Activated CD8-positive, alpha-beta memory T cell treated with anti-CD3 and anti-CD28 coated beads, Interleukin-2, amount 50 U/mL, for 24 hours (primary cell): ENCODE measurements around the gene MRPL22.
"Not testable (repeated sequence)": the region's sequence is repeated elsewhere in the genome, so short reads cannot be mapped to it uniquely, and the experiment has no call there.

ENCODE experiments used
- DNase-seq: peaks from one replicate; pipeline ENCODE4 v3.0.0-alpha.2; 2020; ENCODE audit errors: extremely low read depth

MRPL22 gene

DNA sequence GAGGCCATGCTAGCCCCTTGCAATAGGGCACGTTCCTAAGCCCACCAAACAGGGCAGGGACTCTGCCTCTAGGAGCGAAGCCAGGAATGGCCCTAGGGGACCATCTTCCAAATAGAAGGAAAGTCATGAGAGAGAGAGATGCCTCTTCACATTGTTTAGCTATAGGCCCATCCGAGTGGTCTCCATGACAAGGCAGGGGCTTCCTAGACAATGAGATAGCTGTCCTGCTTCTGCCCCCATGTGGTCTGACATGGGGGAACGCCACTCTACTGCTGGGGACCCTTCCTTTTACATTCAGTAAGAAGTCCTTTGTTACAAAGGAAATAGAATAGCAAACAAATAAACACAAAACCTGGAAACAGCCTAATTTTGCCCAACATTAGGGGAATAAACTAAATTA, 54.8 kb downstream of the MRPL22 start:
- DNase-seq = no peak

- no peak for DNase-seq
Observed at GRCh38 chr5:154997746-154998145, 56.9 kb downstream of the MRPL22 start.

DNA sequence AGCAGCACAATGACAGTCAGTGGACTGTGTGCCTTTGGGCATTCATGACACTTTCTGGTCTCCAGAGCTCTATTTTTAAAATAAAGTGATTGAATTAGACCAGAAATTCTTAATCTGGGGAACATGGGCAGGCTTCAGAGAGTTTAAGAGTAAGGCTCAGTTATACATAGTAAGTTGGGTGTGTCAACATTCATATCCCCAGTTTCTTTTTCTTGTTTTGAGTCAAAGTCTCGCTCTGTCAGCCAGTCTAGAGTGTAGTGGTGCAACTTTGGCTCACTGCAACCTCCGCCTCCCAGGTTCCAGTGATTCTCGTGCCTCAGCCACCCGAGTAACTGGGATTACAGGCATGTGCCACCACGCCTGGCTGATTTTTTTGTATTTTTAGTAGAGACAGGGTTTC, 59.0 kb downstream of the MRPL22 start:
- DNase-seq = no peak

DNA sequence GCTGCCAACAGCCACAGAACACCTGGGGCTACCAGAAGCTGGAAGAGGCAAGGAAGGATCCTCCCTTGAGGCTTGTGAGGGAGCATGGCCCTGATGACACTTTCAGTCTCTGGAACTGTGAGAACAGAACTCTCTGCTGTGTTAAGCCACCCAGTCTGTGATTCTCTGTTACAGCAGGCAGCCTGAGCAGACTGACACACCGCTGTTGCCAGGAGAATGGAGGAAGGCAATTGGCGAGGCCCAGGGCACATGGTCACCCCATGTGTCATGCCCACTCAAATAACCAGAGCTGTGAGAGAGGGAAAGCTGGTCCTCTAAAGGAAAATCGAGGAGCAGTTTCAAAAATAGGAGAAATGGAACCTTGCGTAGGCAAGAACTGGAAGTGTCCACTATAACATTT, 60.6 kb downstream of the MRPL22 start:
- no peak for DNase-seq

DNA sequence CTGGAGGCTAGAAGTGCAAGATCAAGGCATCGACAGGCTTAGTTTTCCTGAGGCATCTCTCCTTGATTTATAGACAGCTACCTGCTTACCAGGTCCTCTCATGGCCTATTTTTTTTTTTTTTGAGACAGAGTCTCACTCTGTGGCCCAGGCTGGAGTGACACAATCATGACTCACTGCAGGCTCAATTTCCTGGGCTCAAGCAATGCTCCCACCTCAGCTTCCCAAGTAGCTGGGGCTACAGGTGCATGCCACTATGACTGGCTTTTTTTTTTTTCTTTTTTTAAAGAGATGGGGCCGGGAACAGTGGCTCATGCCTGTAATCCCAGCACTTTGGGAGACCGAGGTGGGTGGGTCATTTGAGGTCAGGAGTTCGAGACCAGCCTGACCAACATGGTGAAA, 61.8 kb downstream of the MRPL22 start:
- DNase-seq = not testable (repeated sequence)

DNA sequence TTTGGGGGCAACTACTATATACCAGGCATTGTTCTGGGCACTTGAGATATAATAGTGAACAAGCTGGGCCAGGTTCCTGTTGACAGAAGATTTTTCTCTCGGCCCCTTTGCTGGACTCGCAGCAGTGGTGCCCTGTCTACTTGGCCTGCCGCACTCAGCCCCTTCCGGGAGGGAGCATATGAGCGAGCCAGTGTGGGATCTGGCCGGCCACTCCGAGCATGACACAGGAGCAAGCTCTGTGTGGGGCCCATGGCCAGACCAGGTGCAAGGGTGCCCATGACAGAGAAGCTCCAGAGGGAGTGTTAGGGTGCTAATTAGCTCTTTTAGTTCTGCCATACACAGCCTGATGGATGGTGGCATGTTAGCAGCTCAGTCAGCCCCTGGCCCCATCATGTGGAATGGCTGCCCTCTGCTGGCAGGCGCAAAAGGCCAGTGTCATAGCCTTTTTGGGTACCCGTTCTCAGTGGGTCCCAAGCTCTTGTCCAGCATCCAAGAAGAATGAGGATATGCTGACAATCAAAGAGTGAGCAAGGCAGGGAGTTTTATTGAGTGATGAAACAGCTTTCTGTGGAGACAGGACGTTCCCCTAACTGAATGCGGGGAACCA, 63.4 kb downstream of the MRPL22 start:
- no peak for DNase-seq

DNA sequence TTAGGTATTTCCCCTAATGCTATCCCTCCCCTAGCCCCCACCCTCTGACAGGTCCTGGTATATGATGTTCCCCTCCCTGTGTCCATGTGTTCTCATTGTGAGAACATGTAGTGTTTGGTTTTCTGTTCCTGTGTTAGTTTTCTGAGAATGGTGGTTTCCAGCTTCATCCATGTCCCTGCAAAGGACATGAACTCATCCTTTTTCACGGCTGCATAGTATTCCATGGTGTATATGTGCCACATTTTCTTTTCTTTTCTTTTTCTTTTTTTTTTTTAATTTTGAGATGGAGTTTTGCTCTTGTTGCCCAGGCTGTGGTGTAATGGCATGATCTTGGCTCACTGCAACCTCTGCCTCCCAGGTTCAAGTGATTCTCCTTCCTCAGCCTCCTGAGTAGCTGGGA, 65.4 kb downstream of the MRPL22 start:
- DNase-seq = not testable (repeated sequence)

DNA sequence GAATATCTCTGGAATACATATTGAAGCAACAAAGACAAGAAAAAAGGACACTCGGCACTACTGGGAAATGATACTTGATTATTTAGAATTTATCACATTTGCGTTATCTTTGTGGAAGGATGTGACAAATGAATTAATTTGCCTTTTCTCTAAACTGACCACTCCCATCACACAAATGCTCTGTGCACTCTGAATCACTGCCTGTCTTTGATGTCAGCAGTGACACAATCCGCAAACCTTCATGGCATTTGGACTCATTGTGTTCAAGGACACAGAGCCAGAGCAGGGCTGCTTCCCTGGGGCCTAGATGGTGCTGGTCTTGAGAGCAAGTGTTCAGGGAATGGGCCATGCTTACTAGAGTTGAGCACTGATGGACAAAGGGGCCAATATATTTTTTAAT, 67.8 kb downstream of the MRPL22 start:
- no peak for DNase-seq

- no peak for DNase-seq
Observed at GRCh38 chr5:155010881-155011280, 70.0 kb downstream of the MRPL22 start.

- DNase-seq = no peak
Observed at GRCh38 chr5:155013526-155013925, 72.7 kb downstream of the MRPL22 start, which contains the start of gene KIF4B. TSS of gene KIF4B (plus strand) at chr5:155013755. CDS start at chr5:155013860, 105 bp downstream.

- no peak for DNase-seq
Observed at GRCh38 chr5:155015239-155015638, 74.4 kb downstream of the MRPL22 start.

GRCh38 chr5:155017610-155018009, 76.7 kb downstream of the MRPL22 start:
- DNase-seq = no peak
